BLaER1 (cell line): ENCODE results near the gene SULF2.
A peak's percentile ranks its signal among the peaks of the same experiment; 100 is the strongest.

Experiments
- H3K27ac ChIP-seq: shearing (Covaris generic); formaldehyde crosslinking; 2 replicates; pipeline ENCODE4 v1.8.1; 2022
- H3K27me3 ChIP-seq: shearing (Covaris generic); formaldehyde crosslinking; 2 replicates; pipeline ENCODE4 v1.8.1; 2022
- H3K36me3 ChIP-seq: shearing (Covaris generic); formaldehyde crosslinking; 2 replicates; pipeline ENCODE4 v1.8.1; 2022
- H3K4me1 ChIP-seq: shearing (Covaris generic); formaldehyde crosslinking; 2 replicates; pipeline ENCODE4 v1.8.1; 2022
- H3K4me2 ChIP-seq: shearing (Covaris generic); formaldehyde crosslinking; 2 replicates; pipeline ENCODE4 v1.8.1; 2022
- H3K4me3 ChIP-seq: shearing (Covaris generic); formaldehyde crosslinking; 2 replicates; pipeline ENCODE4 v1.8.1; 2022
- H3K9ac ChIP-seq: shearing (Covaris generic); formaldehyde crosslinking; 2 replicates; pipeline ENCODE4 v1.8.1; 2022
- H3K9me3 ChIP-seq: shearing (Covaris generic); formaldehyde crosslinking; 2 replicates; pipeline ENCODE4 v1.8.1; 2022
- H4K20me1 ChIP-seq: shearing (Covaris generic); formaldehyde crosslinking; 2 replicates; pipeline ENCODE4 v1.8.1; 2022
- Cebpa-rat ChIP-seq: shearing (Covaris generic); IDR thresholded peaks from 2 replicates; pipeline ENCODE4 v1.8.1; 2022

Gene SULF2

GRCh38 chr20:47736570-47737152 lies 48.6 kb downstream of the SULF2 start:
- Histone ChIP-seq H3K27ac (no peak overlapping the region), H3K4me1 (peaks cover 4% of the 10 kb centered on the region; the same call in 1 of the 2 replicates), H3K9me3 (no peaks in the 10 kb centered on the region; the same call in 1 of the 2 replicates), H3K4me3 (no peak overlapping the region), H3K36me3 (no peaks in the 10 kb centered on the region), H3K4me2 (no peak overlapping the region), H3K9ac (no peak overlapping the region), H3K27me3 (no peaks in the 10 kb centered on the region), H4K20me1 (no peaks in the 10 kb centered on the region)
- no peak for TF ChIP-seq Cebpa-rat

GRCh38 chr20:47735412-47736400 lies 49.6 kb downstream of the SULF2 start:
- H3K4me1 ChIP-seq = peaks cover 4% of the 10 kb centered on the region; the same call in 1 of the 2 replicates
- H3K36me3 ChIP-seq = no peaks in the 10 kb centered on the region
- no peak overlapping the region for H3K27ac ChIP-seq
- no peaks in the 10 kb centered on the region; the same call in 1 of the 2 replicates for H3K9me3 ChIP-seq
- H3K4me3 ChIP-seq = no peak overlapping the region
- H3K27me3 ChIP-seq = no peaks in the 10 kb centered on the region
- no peak overlapping the region; the same call in 1 of the 2 replicates for H3K4me2 ChIP-seq
- no peak for TF ChIP-seq Cebpa-rat
- H3K9ac ChIP-seq = no peak overlapping the region
- no peaks in the 10 kb centered on the region for H4K20me1 ChIP-seq

GRCh38 chr20:47734870-47735269 lies 50.4 kb downstream of the SULF2 start:
- Histone ChIP-seq H4K20me1 (no peaks in the 10 kb centered on the region), H3K4me1 (peaks cover 4% of the 10 kb centered on the region; the same call in 1 of the 2 replicates), H3K4me3 (no peak overlapping the region), H3K27ac (no peak overlapping the region), H3K9ac (no peak overlapping the region), H3K27me3 (no peaks in the 10 kb centered on the region), H3K36me3 (no peaks in the 10 kb centered on the region), H3K4me2 (no peak overlapping the region), H3K9me3 (no peaks in the 10 kb centered on the region; the same call in 1 of the 2 replicates)
- TF ChIP-seq Cebpa-rat = no peak

- Histone ChIP-seq H3K27ac (no peak overlapping the region), H4K20me1 (no peaks in the 10 kb centered on the region), H3K4me1 (peaks cover 10% of the 10 kb centered on the region; the same call in 1 of the 2 replicates), H3K9ac (no peak overlapping the region), H3K4me2 (no peak overlapping the region), H3K27me3 (no peaks in the 10 kb centered on the region), H3K9me3 (no peaks in the 10 kb centered on the region; the same call in 1 of the 2 replicates), H3K4me3 (no peak overlapping the region), H3K36me3 (no peaks in the 10 kb centered on the region)
- TF ChIP-seq Cebpa-rat = no peak
These were observed 51.4 kb downstream of the SULF2 start for GRCh38 chr20:47733892-47734291.

- H3K4me3 ChIP-seq = no peak overlapping the region
- no peaks in the 10 kb centered on the region for H3K9me3 ChIP-seq
- H3K36me3 ChIP-seq = no peaks in the 10 kb centered on the region
- H3K27ac ChIP-seq = no peak overlapping the region
- H3K4me2 ChIP-seq = no peak overlapping the region
- no peak for TF ChIP-seq Cebpa-rat
- no peak overlapping the region for H3K9ac ChIP-seq
- no peaks in the 10 kb centered on the region for H4K20me1 ChIP-seq
- H3K27me3 ChIP-seq = no peaks in the 10 kb centered on the region
- H3K4me1 ChIP-seq = peaks cover 41% of the 10 kb centered on the region
These were observed 54.5 kb downstream of the SULF2 start for GRCh38 chr20:47730744-47731143.

- Histone ChIP-seq H3K4me1 (peaks cover 45% of the 10 kb centered on the region), H4K20me1 (no peaks in the 10 kb centered on the region), H3K4me2 (peak overlapping the region; percentile 81; the same call in 1 of the 2 replicates), H3K36me3 (no peaks in the 10 kb centered on the region), H3K4me3 (no peak overlapping the region), H3K27ac (no peak overlapping the region; the same call in 1 of the 2 replicates), H3K9ac (no peak overlapping the region), H3K9me3 (no peaks in the 10 kb centered on the region), H3K27me3 (no peaks in the 10 kb centered on the region)
- TF ChIP-seq Cebpa-rat = no peak
These were observed 55.8 kb downstream of the SULF2 start for GRCh38 chr20:47729472-47729871.

- H3K9me3 ChIP-seq = no peaks in the 10 kb centered on the region
- no peaks in the 10 kb centered on the region for H3K27me3 ChIP-seq
- peak overlapping the region; percentile 81 for H3K4me2 ChIP-seq
- H3K27ac ChIP-seq = peak overlapping the region; percentile 71
- H3K4me3 ChIP-seq = peak overlapping the region; percentile 24; the same call in 1 of the 2 replicates
- no peaks in the 10 kb centered on the region for H3K36me3 ChIP-seq
- no peaks in the 10 kb centered on the region for H4K20me1 ChIP-seq
- peaks cover 52% of the 10 kb centered on the region for H3K4me1 ChIP-seq
- no peak for TF ChIP-seq Cebpa-rat
- H3K9ac ChIP-seq = peak overlapping the region; percentile 39; the same call in 1 of the 2 replicates
These were observed 57.3 kb downstream of the SULF2 start for GRCh38 chr20:47727909-47728361.

- peak overlapping the region; percentile 81 for H3K4me2 ChIP-seq
- H3K9ac ChIP-seq = peak overlapping the region; percentile 39; the same call in 1 of the 2 replicates
- H3K4me3 ChIP-seq = peak overlapping the region; percentile 24; the same call in 1 of the 2 replicates
- no peaks in the 10 kb centered on the region for H4K20me1 ChIP-seq
- no peaks in the 10 kb centered on the region for H3K9me3 ChIP-seq
- H3K4me1 ChIP-seq = peaks cover 56% of the 10 kb centered on the region
- peak overlapping the region; percentile 71 for H3K27ac ChIP-seq
- H3K36me3 ChIP-seq = no peaks in the 10 kb centered on the region
- H3K27me3 ChIP-seq = no peaks in the 10 kb centered on the region
- TF ChIP-seq Cebpa-rat = peak; percentile 67; the same call in 1 of the 2 replicates
These were observed 58.0 kb downstream of the SULF2 start for GRCh38 chr20:47727170-47727880.

- peak overlapping the region; percentile 81 for H3K4me2 ChIP-seq
- H3K36me3 ChIP-seq = no peaks in the 10 kb centered on the region
- H3K4me3 ChIP-seq = no peak overlapping the region
- H4K20me1 ChIP-seq = no peaks in the 10 kb centered on the region
- no peaks in the 10 kb centered on the region for H3K9me3 ChIP-seq
- peaks cover 56% of the 10 kb centered on the region for H3K4me1 ChIP-seq
- 0 out of 2 replicates have a peak overlapping the region, but pooled peaks have one; percentile 24 for H3K9ac ChIP-seq
- TF ChIP-seq Cebpa-rat = no peak
- peak overlapping the region; percentile 71 for H3K27ac ChIP-seq
- no peaks in the 10 kb centered on the region for H3K27me3 ChIP-seq
These were observed 58.6 kb downstream of the SULF2 start for GRCh38 chr20:47726632-47727031.
